NB4 (cell line): ENCODE measurements around the gene RNF182.

Experiments used
- CTCF ChIP-seq: IDR thresholded peaks from one replicate; pipeline ENCODE4 v1.5.1; 2012; ENCODE audit warnings: low read depth, low read length
- MYC ChIP-seq: IDR thresholded peaks from 2 replicates; pipeline ENCODE4 v1.6.1; 2011; ENCODE audit warnings: low read depth, low read length
- POLR2A ChIP-seq: IDR thresholded peaks from 2 replicates; pipeline ENCODE4 v1.6.1; 2011; ENCODE audit warnings: mild to moderate bottlenecking; ENCODE audit not compliant: insufficient read length; ENCODE audit errors: extremely low read depth

GRCh38 chr6:13929196-13929595, 4.4 kb downstream of the RNF182 start:
- TF ChIP-seq POLR2A (no peak), CTCF (no peak), MYC (no peak)
